Heart right ventricle (tissue), 16 donors: ENCODE data around the gene ROS1. TPM values are rescaled to one million over a fixed set of nuclear protein-coding genes. Genes with fewer than 3 reads are reported as not detected.

Experiments used
- ATAC-seq, 8 donors: fragments of 200-7000 bp; cut with Tn5 transposase; one replicate each; pipeline ENCODE4 v1.9.1; 2020; ENCODE audit warnings: mild to moderate bottlenecking in 8 of 8, moderate library complexity in 8 of 8, moderate number of reproducible peaks in 1 of 8
- DNase-seq, 2 donors: peaks; one replicate each; pipeline ENCODE4 v3.0.0-alpha.2; 2020
- H3K27ac ChIP-seq, 10 donors: fragments of 200-600 bp; sonication (generic) in 2 of 10; one replicate each; pipeline versions ENCODE4 v1.5.0 to v1.8.0; 2020 to 2022; ENCODE audit warnings: mild to moderate bottlenecking in 3 of 10
- H3K27me3 ChIP-seq, 7 donors: fragments of 200-600 bp; one replicate each; pipeline ENCODE4 v1.8.0; 2021 to 2022; ENCODE audit warnings: mild to moderate bottlenecking in 2 of 7
- H3K36me3 ChIP-seq, 9 donors: fragments of 200-600 bp; sonication (generic) in 1 of 9; one replicate each; pipeline versions ENCODE4 v1.5.0 to v1.8.0; 2020 to 2022; ENCODE audit warnings: mild to moderate bottlenecking in 2 of 9
- H3K4me1 ChIP-seq, 9 donors: fragments of 200-600 bp; sonication (generic) in 1 of 9; one replicate each; pipeline versions ENCODE4 v1.5.0 to v1.8.0; 2020 to 2022; ENCODE audit warnings: mild to moderate bottlenecking in 4 of 9
- H3K4me3 ChIP-seq, 10 donors: fragments of 200-600 bp; sonication (generic) in 2 of 10; one replicate each; pipeline versions ENCODE4 v1.5.0 to v1.8.0; 2020 to 2022; ENCODE audit warnings: mild to moderate bottlenecking in 7 of 10, moderate library complexity in 2 of 10
- H3K9me3 ChIP-seq, 11 donors: fragments of 200-600 bp in 10 of 11; sonication (generic) in 2 of 11; one replicate each; pipeline versions ENCODE4 v1.5.0 to v1.8.0; 2013 to 2022; ENCODE audit warnings: mild to moderate bottlenecking in 2 of 11, control low read depth in 1 of 11, moderate library complexity in 1 of 11
- CTCF ChIP-seq, 9 donors: fragments of 200-600 bp; sonication (generic) in 2 of 9; IDR thresholded peaks; one replicate each; pipeline versions ENCODE4 v1.5.0 to v1.8.0; 2021 to 2022; ENCODE audit warnings: antibody characterized with exemption in 9 of 9, mild to moderate bottlenecking in 5 of 9, moderate library complexity in 1 of 9
- WGBS, 2 donors: extraction: QIAGEN DNeasy Blood & Tissue Kit; methylation state at CpG; one replicate each; pipeline ENCODE4 v1.1.7; 2013; ENCODE audit warnings: inconsistent platforms in 1 of 2; 5-methylcytosine and 5-hydroxymethylcytosine counted together
- intact Hi-C, 10 donors: fragments of 100-400 bp; cut with DNase I; formaldehyde crosslinking; loops; one replicate each; pipeline versions ENCODE4 v1.11.1 to v1.14.2; 2022
- long read RNA-seq, 3 donors: library from polyadenylated mRNA; unstranded; transcript quantifications; one replicate each; pipeline ENCODE4 v2.0.0, GENCODE V29; 2020 to 2021
- polyA plus RNA-seq, 2 donors: library from polyadenylated mRNA; stranded (reverse); fragments of 200-250 nt; gene quantifications; one replicate each; pipeline ENCODE4 v1.2.3, GENCODE V29; 2013
- total RNA-seq, 10 donors: library from RNA; stranded (reverse); fragmentation: NEBNext Ultra II Directional in 3 of 10; extraction: Animal tissue kit (Norgen Biotek cat#: 25700) in 3 of 10; gene quantifications; one replicate each; pipeline versions ENCODE4 v1.2.1 to v1.2.4, GENCODE V29; 2021 to 2023
- donor health status: Arrhythmogenic right ventricular cardiomyopathy.
- donor health status: ischemic (EF 13 %, LVEDD 7.1; RV severe dilation, severe dysfunction).
- donor health status: healthy with polysubstance abuse.
- donor health status: DM: no; HTN: yes; CAD: no.
- donor health status: DM: no; HTN: no; CAD: no.
- donor health status: ischemic (EF 25% LVEDD 6.9; RV normal size, moderate dysfunction).
- donor health status: ischemic (EF 25% LVEDD 5.7; RV mildly dilated, moderate dysfunction).
- donor health status: healthy.
- donor health status: DM: yes; HTN: yes; CAD: no.
- donor health status: Ischemic cardiomyopathy.
- donor health status: ischemic (EF 35%, LVEDD 5.7; RV mildly dilated, moderate dysfunction).
- donor health status: nonischemic (EF 11% LVEDD 7.7; RV severe dilation, severe dysfunction).
- donor health status: DM: yes; HTN: yes; CAD: no.
- donor health status: PGD.
- donor health status: ischemic (EF 29% LVEDD 5.4; RV normal size, mild dysfunction).
- donor health status: nonischemic (EF 23%, LVEDD 6.1; RV moderate dilation, normal function).

Gene ROS1
- total RNA-seq (under 1 TPM in 8 of 10 donors, not detected in 2; 0.02 to 0.13 (median 0.08) TPM), polyA plus RNA-seq (not detected)
- long read RNA-seq, donor 1, result 0 reads
- long read RNA-seq, donor 2, result 0 reads
- long read RNA-seq, donor 3, result 0 reads

GRCh38 chr6:117425431-117426153 is at the start of gene ROS1:
TSS of gene ROS1 (minus strand) at chr6:117425942. CDS start at chr6:117425656, 286 bp downstream.
- peaks cover 0 to 6% (median 0%) of the 10 kb centered on the region in 11 donors for H3K9me3 ChIP-seq
- no peaks in the 10 kb centered on the region for H3K36me3 ChIP-seq
- no peak for ATAC-seq
- H3K27ac ChIP-seq, result no peak within 1 kb of the TSS
- intact Hi-C loops, result no loop called here
- no peaks in the 10 kb centered on the region for H3K4me1 ChIP-seq
- 56 to 67% methylated on average over 6 of the region's 6 CpGs for WGBS, 2 donors
- DNase-seq, result no peak
- H3K4me3 ChIP-seq, result no peak within 1 kb of the TSS
- no peak for TF ChIP-seq CTCF (IDR thresholded peaks at IDR 0.05)
- peaks cover 0 to 9% (median 0%) of the 10 kb centered on the region in 7 donors for H3K27me3 ChIP-seq

GRCh38 chr6:117473401-117473800 is 47.7 kb upstream of the ROS1 start:
- Histone ChIP-seq H3K4me3 (no peak overlapping the region), H3K27ac (no peak overlapping the region), H3K9me3 (no peaks in the 10 kb centered on the region), H3K36me3 (no peaks in the 10 kb centered on the region), H3K27me3 (no peaks in the 10 kb centered on the region), H3K4me1 (no peaks in the 10 kb centered on the region)
- 84 to 96% methylated on average over 1 of the region's 1 CpG for WGBS, 2 donors
- intact Hi-C loops, result no loop called here
- ATAC-seq (no peak), DNase-seq (no peak)
- no peak for TF ChIP-seq CTCF (IDR thresholded peaks at IDR 0.05)

GRCh38 chr6:117472667-117473066 is 46.9 kb upstream of the ROS1 start:
- H3K4me3 ChIP-seq, result no peak overlapping the region
- no peak for DNase-seq
- 91% methylated on average over 3 of the region's 3 CpGs for WGBS, 2 donors
- H3K36me3 ChIP-seq, result no peaks in the 10 kb centered on the region
- H3K9me3 ChIP-seq, result no peaks in the 10 kb centered on the region
- H3K27me3 ChIP-seq, result peaks cover 0 to 3% (median 0%) of the 10 kb centered on the region in 7 donors
- H3K4me1 ChIP-seq, result no peaks in the 10 kb centered on the region
- no peak for TF ChIP-seq CTCF (IDR thresholded peaks at IDR 0.05)
- no peak overlapping the region for H3K27ac ChIP-seq
- ATAC-seq, result no peak
- intact Hi-C loops, result no loop called here

GRCh38 chr6:117469791-117470190 is 44.0 kb upstream of the ROS1 start:
- DNase-seq (no peak), ATAC-seq (no peak)
- intact Hi-C loops, result no loop called here
- Histone ChIP-seq H3K27ac (no peak overlapping the region), H3K9me3 (no peaks in the 10 kb centered on the region), H3K4me1 (no peaks in the 10 kb centered on the region), H3K27me3 (peaks cover 0 to 3% (median 0%) of the 10 kb centered on the region in 7 donors), H3K4me3 (no peak overlapping the region), H3K36me3 (no peaks in the 10 kb centered on the region)
- WGBS, 2 donors, result 90 to 94% methylated on average over 3 of the region's 3 CpGs
- no peak for TF ChIP-seq CTCF (IDR thresholded peaks at IDR 0.05)
